Osteoblast (primary cell): Measurements from ENCODE around the gene SLC22A7. TPM values are rescaled to one million over a fixed set of nuclear protein-coding genes. Genes with fewer than 3 reads are reported as not detected.

Source experiments
- DNase-seq: peaks from one replicate; pipeline ENCODE4 v3.0.0; 2011; ENCODE audit warnings: low spot score, mixed read lengths; ENCODE audit not compliant: insufficient read length; ENCODE audit errors: missing footprints
- H2AFZ ChIP-seq: 2 replicates; pipeline ENCODE4 v1.6.0; 2011; ENCODE audit warnings: mild to moderate bottlenecking, low read length
- H3K27ac ChIP-seq: 2 replicates; pipeline ENCODE4 v1.5.1; 2011; ENCODE audit warnings: mild to moderate bottlenecking, low read depth, low read length, moderate library complexity
- H3K27me3 ChIP-seq: 2 replicates; pipeline ENCODE4 v1.6.0; 2012; ENCODE audit warnings: mild to moderate bottlenecking, control low read depth, inconsistent platforms, low read length, moderate library complexity; ENCODE audit not compliant: insufficient read depth
- H3K36me3 ChIP-seq: 2 replicates; pipeline ENCODE4 v1.5.1; 2011; ENCODE audit warnings: mild to moderate bottlenecking, low read length, control low read depth, moderate library complexity; ENCODE audit not compliant: insufficient read depth
- H3K4me1 ChIP-seq: 2 replicates; pipeline ENCODE4 v1.5.1; 2011; ENCODE audit warnings: mild to moderate bottlenecking, low read length, control low read depth, moderate library complexity; ENCODE audit not compliant: insufficient read depth
- H3K4me2 ChIP-seq: 2 replicates; pipeline ENCODE4 v1.6.0; 2011; ENCODE audit warnings: mild to moderate bottlenecking, low read length; ENCODE audit not compliant: insufficient read depth
- H3K4me3 ChIP-seq: fragments of 200-600 bp; sonication (generic); 3 replicates; pipeline ENCODE4 v1.5.1; 2012; ENCODE audit warnings: mild to moderate bottlenecking, low read length, inconsistent platforms; ENCODE audit not compliant: insufficient read depth
- H3K79me2 ChIP-seq: 2 replicates; pipeline ENCODE4 v1.6.0; 2012; ENCODE audit warnings: mild to moderate bottlenecking, low read length, control low read depth, inconsistent platforms; ENCODE audit not compliant: insufficient read depth
- H3K9me3 ChIP-seq: 2 replicates; pipeline ENCODE4 v1.5.1; 2011; ENCODE audit warnings: low read depth, low read length, control low read depth
- H4K20me1 ChIP-seq: 2 replicates; pipeline ENCODE4 v1.6.0; 2012; ENCODE audit warnings: mild to moderate bottlenecking, low read length, control low read depth; ENCODE audit not compliant: insufficient read depth
- total RNA-seq: library from RNA; depleted of rRNA; stranded (reverse); fragments of >200 nt; gene quantifications from 2 replicates; pipeline ENCODE4 v1.2.3, GENCODE V29; 2012
- TF ChIP-seq, protein P1 (sequence below): IDR thresholded peaks from 2 replicates; pipeline ENCODE4 v1.5.1; 2011; ENCODE audit warnings: mild to moderate bottlenecking, low read depth, low read length, moderate library complexity; ENCODE audit errors: extremely low read depth

Gene SLC22A7
- total RNA-seq, 1 donor, result not detected

DNA sequence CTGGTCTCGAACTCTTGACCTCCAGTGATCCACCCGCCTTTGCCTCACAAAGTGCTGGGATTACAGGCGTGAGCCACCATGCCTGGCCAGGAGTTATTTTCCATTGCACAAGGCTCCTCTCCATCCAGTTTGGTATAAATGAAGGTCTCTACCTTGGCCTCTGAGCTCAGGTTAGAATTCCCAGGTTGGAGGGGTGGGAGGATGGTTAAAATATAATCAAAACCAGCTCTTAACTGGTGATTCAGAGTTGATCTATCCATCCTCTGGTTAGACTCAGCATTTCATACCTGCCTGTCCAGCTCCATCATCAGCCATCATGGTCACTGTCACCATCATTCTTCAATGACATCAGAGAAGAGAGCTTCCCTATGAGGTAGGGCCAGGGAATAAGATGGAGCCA, 2.6 kb upstream of the SLC22A7 start:
- H3K27me3 ChIP-seq, result peaks cover 32% of the 10 kb centered on the region
- TF ChIP-seq, protein P1, sequence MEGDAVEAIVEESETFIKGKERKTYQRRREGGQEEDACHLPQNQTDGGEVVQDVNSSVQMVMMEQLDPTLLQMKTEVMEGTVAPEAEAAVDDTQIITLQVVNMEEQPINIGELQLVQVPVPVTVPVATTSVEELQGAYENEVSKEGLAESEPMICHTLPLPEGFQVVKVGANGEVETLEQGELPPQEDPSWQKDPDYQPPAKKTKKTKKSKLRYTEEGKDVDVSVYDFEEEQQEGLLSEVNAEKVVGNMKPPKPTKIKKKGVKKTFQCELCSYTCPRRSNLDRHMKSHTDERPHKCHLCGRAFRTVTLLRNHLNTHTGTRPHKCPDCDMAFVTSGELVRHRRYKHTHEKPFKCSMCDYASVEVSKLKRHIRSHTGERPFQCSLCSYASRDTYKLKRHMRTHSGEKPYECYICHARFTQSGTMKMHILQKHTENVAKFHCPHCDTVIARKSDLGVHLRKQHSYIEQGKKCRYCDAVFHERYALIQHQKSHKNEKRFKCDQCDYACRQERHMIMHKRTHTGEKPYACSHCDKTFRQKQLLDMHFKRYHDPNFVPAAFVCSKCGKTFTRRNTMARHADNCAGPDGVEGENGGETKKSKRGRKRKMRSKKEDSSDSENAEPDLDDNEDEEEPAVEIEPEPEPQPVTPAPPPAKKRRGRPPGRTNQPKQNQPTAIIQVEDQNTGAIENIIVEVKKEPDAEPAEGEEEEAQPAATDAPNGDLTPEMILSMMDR, result no peak
- no peak overlapping the region for H3K4me3 ChIP-seq
- H4K20me1 ChIP-seq, result no peaks in the 10 kb centered on the region
- H3K27ac ChIP-seq, result no peak overlapping the region
- no peaks in the 10 kb centered on the region for H3K4me1 ChIP-seq
- H3K4me2 ChIP-seq, result no peak overlapping the region
- no peaks in the 10 kb centered on the region for H3K36me3 ChIP-seq
- no peak for DNase-seq
- H3K9me3 ChIP-seq, result no peaks in the 10 kb centered on the region
- no peaks in the 10 kb centered on the region for H3K79me2 ChIP-seq
- H2AFZ ChIP-seq, result no peak overlapping the region

DNA sequence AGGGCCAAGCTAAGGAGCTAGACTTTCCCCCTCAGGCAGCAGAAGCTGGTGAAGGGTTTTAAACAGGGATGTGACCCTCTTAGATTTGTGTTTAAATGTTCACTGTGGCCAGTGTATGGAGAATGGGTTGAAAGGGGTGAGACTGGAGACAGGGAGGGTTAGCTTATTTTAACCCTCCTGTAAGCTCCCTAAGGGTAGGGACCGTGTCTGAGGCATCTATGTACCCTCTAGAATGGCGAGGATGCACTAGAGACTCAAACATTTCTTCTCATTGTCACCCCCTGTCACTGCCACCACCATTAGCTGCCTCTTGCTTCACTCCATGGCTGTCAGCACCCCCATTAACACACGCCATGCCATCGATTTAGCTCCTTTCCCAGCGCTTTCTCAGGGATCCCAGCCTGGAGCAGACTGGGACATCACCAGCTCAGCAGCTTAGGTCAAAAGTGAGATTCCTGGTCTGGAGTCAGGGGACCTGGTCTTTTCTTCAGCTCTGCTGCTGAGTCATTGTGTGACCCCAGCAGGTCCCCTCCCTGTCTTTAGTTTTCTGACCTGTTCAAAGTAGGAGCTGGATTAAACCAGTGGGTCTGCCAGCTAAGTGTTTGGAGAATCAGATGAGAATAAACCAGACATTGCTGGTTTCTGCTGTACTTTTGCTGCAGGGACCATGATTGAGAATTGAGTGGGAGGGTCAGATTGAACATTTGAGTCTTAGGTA, 1.1 kb upstream of the SLC22A7 start:
- no peaks in the 10 kb centered on the region for H3K4me1 ChIP-seq
- H3K4me3 ChIP-seq, result no peak overlapping the region
- H3K79me2 ChIP-seq, result no peaks in the 10 kb centered on the region
- no peak for DNase-seq
- H4K20me1 ChIP-seq, result no peaks in the 10 kb centered on the region
- H3K36me3 ChIP-seq, result no peaks in the 10 kb centered on the region
- H3K27me3 ChIP-seq, result peaks cover 47% of the 10 kb centered on the region
- no peak overlapping the region for H2AFZ ChIP-seq
- H3K4me2 ChIP-seq, result no peak overlapping the region
- no peaks in the 10 kb centered on the region for H3K9me3 ChIP-seq
- TF ChIP-seq, protein P1, result no peak
- no peak overlapping the region for H3K27ac ChIP-seq

DNA sequence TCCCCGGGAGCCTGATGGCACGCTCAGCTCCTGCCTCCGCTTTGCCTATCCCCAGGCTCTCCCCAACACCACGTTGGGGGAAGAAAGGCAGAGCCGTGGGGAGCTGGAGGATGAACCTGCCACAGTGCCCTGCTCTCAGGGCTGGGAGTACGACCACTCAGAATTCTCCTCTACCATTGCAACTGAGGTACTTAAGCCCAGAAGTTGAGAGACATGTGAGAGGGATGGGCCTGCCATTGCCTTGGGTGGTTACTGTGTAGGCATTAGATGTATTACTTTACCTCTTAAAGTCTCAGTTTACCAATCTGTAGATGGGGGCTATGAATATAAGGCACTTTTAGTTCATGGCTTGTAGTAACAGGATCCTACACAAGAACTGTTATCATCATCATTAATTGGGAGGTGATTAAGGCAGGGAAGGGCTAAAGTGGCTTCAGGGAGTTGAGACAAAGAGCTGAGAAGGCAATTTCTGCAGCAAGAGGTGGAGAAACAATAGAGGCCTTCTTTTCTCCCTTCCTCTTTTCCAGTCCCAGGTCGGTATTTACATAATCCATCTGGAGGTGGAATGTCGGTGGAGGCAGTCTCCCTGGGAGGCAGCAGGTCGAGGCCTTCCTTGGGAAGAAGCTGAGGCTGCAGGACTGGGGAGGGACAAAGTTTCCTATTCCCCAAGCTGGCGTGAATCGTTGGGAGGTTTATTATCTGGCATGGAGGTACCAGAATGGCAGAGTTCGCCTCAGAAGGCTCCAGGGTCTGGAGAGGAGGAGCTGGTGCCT, 691 bp downstream of the SLC22A7 start:
- no peaks in the 10 kb centered on the region for H3K4me1 ChIP-seq
- H3K27ac ChIP-seq, result no peak overlapping the region
- no peak overlapping the region for H2AFZ ChIP-seq
- H3K4me2 ChIP-seq, result no peak overlapping the region
- H3K27me3 ChIP-seq, result peaks cover 50% of the 10 kb centered on the region
- no peak overlapping the region for H3K4me3 ChIP-seq
- no peaks in the 10 kb centered on the region for H3K9me3 ChIP-seq
- H3K79me2 ChIP-seq, result no peaks in the 10 kb centered on the region
- no peak for DNase-seq
- TF ChIP-seq, protein P1, result no peak
- H4K20me1 ChIP-seq, result no peaks in the 10 kb centered on the region
- H3K36me3 ChIP-seq, result no peaks in the 10 kb centered on the region
